Sigmoid colon (tissue), 4 donors: ENCODE results near the gene GJB3.

Experiments
- CTCF ChIP-seq, 4 experiments: fragments of 450-650 bp in 3 of 4; fragments of 200-600 bp in 1 of 4; IDR thresholded peaks; one replicate each; pipeline ENCODE4 v1.5.1; 2016 to 2019; ENCODE audit warnings: antibody characterized with exemption in 4 of 4, mild to moderate bottlenecking in 3 of 4, moderate library complexity in 2 of 4
- EP300 ChIP-seq, 4 donors: sonication (generic); formaldehyde crosslinking; IDR thresholded peaks; one replicate each; pipeline ENCODE4 v1.6.1; 2017; ENCODE audit warnings: antibody characterized with exemption in 4 of 4
- POLR2AphosphoS5 ChIP-seq, 4 donors: sonication (generic); formaldehyde crosslinking; IDR thresholded peaks; one replicate each; pipeline ENCODE4 v1.6.1; 2017; ENCODE audit warnings: antibody characterized with exemption in 4 of 4

- TF ChIP-seq CTCF (IDR thresholded peaks at IDR 0.05) (no peak), EP300 (IDR thresholded peaks at IDR 0.05) (no peak), POLR2AphosphoS5 (IDR thresholded peaks at IDR 0.05) (no peak)
Measured at GRCh38 chr1:34762474-34763141, 18.4 kb upstream of the GJB3 start.
